Right lobe of liver (tissue), 4 donors: ENCODE results near the gene RELL2.

ENCODE experiments used
- POLR2A ChIP-seq: fragments of 450-650 bp; IDR thresholded peaks from one replicate; pipeline ENCODE4 v1.6.1; 2017; ENCODE audit warnings: antibody characterized with exemption, mild to moderate bottlenecking
- TF ChIP-seq, protein P1 (sequence below), 4 donors: fragments of 200-600 bp in 3 of 4; fragments of 450-650 bp in 1 of 4; IDR thresholded peaks; one replicate each; pipeline versions ENCODE4 v1.5.1 to v1.8.0; 2016 to 2022; ENCODE audit warnings: antibody characterized with exemption in 4 of 4, mild to moderate bottlenecking in 2 of 4
- donor health status: DM: no; HTN: no; CAD: no.
- donor health status: DM: no; HTN: no; CAD: no.
- donor health status: DM: no; HTN: yes; CAD: no.

DNA sequence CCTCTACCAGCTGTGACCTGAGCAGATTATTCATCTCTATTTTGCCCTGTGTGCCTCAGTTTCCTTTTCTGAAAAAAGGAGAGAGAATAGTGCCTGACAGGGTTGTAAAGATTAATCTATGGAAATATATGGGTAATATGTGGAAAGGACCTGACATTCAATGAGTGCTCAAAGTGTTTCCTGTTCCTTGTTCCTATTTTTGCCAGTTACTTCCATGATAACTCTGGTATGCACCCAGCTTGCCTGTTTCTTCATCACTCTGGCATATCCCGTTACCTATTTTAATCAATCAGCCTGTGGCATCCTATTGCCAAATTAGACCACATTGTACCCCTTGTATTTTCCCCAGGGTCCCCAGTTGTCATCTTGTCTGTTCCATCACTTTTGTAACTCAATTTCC is 48.8 kb downstream of the RELL2 start:
- TF ChIP-seq, protein P1, sequence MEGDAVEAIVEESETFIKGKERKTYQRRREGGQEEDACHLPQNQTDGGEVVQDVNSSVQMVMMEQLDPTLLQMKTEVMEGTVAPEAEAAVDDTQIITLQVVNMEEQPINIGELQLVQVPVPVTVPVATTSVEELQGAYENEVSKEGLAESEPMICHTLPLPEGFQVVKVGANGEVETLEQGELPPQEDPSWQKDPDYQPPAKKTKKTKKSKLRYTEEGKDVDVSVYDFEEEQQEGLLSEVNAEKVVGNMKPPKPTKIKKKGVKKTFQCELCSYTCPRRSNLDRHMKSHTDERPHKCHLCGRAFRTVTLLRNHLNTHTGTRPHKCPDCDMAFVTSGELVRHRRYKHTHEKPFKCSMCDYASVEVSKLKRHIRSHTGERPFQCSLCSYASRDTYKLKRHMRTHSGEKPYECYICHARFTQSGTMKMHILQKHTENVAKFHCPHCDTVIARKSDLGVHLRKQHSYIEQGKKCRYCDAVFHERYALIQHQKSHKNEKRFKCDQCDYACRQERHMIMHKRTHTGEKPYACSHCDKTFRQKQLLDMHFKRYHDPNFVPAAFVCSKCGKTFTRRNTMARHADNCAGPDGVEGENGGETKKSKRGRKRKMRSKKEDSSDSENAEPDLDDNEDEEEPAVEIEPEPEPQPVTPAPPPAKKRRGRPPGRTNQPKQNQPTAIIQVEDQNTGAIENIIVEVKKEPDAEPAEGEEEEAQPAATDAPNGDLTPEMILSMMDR (IDR thresholded peaks at IDR 0.05) = no peak
- TF ChIP-seq POLR2A = no peak
